Gastrocnemius medialis (tissue), 4 donors: ENCODE results near the gene RPP25.

ENCODE experiments used
- CTCF ChIP-seq, 5 experiments: fragments of 450-650 bp in 3 of 5; fragments of 200-600 bp in 2 of 5; sonication (generic) in 2 of 5; IDR thresholded peaks in 4 of 5; conservative IDR thresholded peaks in 1 of 5; 1 replicate in 4 of 5; 2 replicates in 1 of 5; pipeline ENCODE4 v1.5.1; 2016 to 2019; ENCODE audit warnings: antibody characterized with exemption in 5 of 5, mild to moderate bottlenecking in 3 of 5, moderate library complexity in 3 of 5
- POLR2A ChIP-seq, 2 donors: fragments of 450-650 bp; IDR thresholded peaks; one replicate each; pipeline ENCODE4 v1.6.1; 2017; ENCODE audit warnings: antibody characterized with exemption in 2 of 2, mild to moderate bottlenecking in 2 of 2, moderate library complexity in 2 of 2

DNA sequence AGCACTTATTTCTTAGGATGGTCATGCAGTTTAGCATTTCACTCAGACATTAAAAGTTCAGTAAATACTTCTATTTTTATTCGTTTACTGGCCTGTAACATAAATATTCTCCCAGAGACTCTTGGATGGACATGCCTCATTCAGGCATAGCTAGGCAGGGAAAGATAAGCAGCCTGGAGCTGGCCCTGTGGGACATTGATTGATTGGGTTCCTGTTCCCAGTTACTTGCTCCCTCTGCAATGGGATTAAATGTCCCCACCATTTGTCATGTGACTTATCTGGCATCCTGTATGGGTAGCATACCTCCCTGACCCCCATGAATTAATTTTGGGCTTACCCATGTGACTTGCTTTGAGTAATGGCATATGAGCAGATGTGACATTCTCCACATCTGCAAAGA, 36.0 kb upstream of the RPP25 start:
- TF ChIP-seq CTCF (IDR thresholded peaks at IDR 0.05 in 4 of 5, conservative IDR thresholded peaks at IDR 0.05 in 1 of 5) (no peak), POLR2A (IDR thresholded peaks at IDR 0.05) (no peak)
